ENCODE measurements around the gene FAM89B.
"Not testable (repeated sequence)": the region's sequence is repeated elsewhere in the genome, so short reads cannot be mapped to it uniquely, and the experiment has no call there.

The FAM89B gene

GRCh38 chr11:65572356-65573051 lies at the start of gene FAM89B:
Gene FAM89B (plus strand): TSS chr11:65572538. CDS start chr11:65572670, 132 bp downstream.
- peak; percentile 81 to 83 for DNase-seq (ENCODE audit: low read depth in 2 of 2)

DNA sequence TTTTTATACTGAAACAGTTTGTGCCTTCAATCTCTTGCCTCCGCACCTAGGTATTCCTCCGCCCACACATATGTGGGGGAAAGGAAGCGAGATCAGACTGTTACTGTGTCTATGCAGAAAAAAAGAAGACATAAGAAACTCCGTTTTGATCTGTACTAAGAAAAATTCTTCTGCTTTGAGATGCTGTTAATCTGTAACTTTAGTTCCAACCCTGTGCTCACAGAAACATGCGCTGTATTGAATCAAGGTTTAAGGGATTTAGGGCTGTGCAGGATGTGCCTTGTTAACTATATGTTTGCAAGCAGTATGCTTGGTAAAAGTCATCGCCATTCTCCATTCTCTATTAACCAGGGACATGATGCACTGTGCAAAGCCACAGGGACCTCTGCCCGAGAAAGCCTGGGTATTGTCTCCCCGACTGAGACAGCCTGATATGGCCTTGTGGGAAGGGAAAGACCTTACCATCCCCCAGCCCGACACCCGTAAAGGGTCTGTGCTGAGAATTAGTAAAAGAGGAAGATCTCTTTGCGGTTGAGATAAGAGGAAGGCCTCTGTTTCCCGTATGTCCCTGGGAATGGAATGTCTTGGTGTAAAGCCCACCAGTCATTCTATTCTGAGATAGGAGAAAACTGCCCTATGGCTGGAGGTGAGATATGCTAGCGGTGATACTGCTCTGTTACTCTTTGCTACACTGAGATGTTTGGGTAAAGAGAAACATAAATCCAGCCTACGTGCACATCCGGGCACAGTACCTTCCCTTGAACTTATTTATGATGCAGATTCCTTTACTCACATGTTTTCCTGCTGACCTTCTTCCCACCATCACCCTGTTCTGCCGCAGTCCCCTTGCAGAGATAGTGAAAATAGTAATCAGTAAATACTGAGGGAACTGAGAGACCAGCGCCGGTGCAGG lies 49.4 kb upstream of the FAM89B start:
- DNase-seq (ENCODE audit: low read depth in 2 of 2): peak in 1 of 2 donors; percentile 42

DNA sequence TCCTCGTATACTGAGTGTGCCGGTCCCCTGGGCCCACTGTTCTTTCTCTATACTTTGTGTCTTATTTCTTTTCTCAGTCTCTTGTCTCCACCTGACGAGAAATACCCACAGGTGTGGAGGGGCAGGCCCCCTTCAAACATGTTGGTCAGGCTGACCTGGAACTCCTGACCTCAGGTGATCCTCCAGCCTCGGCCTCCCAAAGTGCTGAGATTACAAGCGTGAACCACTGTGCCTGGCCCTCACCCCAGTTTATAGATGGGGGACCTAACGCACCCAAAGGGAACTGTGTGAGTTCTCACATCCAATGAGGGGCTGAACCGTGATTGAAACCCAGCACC lies 48.7 kb upstream of the FAM89B start:
- DNase-seq (ENCODE audit: low read depth in 2 of 2): not testable (repeated sequence)

- no peak for DNase-seq (ENCODE audit: low read depth in 2 of 2)
Observed at GRCh38 chr11:65524014-65524740, 48.2 kb upstream of the FAM89B start.

- DNase-seq (ENCODE audit: low read depth in 2 of 2): peak; percentile 63 to 76
Observed at GRCh38 chr11:65524741-65525545, 47.4 kb upstream of the FAM89B start, which contains the start of gene SCYL1. Gene SCYL1 (plus strand): TSS chr11:65525083. CDS start chr11:65525154, 71 bp downstream.

GRCh38 chr11:65525546-65526480 lies 46.5 kb upstream of the FAM89B start:
- DNase-seq (ENCODE audit: low read depth in 2 of 2): no peak

GRCh38 chr11:65526744-65527143 lies 45.6 kb upstream of the FAM89B start:
- no peak for DNase-seq (ENCODE audit: low read depth in 2 of 2)

GRCh38 chr11:65528819-65529350 lies 43.5 kb upstream of the FAM89B start:
- DNase-seq (ENCODE audit: low read depth in 2 of 2): no peak

DNA sequence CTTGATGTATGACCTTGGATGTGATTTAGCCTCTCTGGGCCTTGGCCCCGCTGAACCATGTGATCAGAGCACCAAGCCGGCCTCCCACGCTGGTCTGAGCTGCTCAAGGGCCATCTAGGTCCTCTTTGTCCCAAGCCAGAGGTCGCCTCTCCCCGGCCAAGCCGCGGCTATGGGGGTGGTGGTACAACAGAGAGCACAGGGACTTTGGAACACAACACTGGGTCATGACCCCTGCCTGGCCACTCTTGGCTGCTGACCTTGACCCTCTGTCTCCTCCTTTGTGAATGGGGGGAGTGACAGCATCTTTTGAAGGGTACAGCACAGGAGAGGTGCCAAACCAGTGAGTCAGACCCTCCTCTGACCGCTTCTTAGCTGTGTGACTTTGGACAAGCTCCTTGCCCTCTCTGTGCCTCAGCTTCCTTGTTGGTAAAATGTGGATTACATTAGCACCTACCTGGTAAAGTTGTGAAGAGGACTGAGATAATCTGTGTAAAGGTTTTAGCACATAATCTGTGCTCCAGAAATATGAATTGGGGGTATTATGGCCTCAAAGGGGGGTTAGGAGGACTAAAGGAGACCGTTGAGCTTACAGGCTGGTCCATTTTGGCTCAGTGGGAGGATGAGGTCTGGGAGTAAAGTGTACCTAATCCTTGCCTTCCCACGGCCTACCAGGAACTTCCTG lies 42.7 kb upstream of the FAM89B start:
- DNase-seq (ENCODE audit: low read depth in 2 of 2): no peak

DNA sequence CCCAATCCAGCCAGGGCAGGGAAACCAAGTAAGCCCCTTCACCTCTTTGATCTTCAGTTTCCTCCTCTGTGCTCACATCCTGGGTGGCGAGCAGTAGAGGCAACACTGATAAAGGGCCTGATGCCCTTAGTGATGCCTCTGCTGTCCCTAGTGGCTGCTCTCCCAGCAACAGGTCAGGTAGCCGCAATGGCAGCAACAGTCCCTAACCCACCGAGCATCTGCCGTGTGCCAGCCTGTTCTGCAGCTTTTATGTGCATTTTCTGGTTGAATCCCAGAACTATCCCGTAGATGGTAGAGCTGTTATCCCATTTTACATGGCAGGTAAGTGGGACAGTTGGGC lies 42.2 kb upstream of the FAM89B start:
- no peak for DNase-seq (ENCODE audit: low read depth in 2 of 2)

GRCh38 chr11:65532388-65533064 lies 39.8 kb upstream of the FAM89B start:
- DNase-seq (ENCODE audit: low read depth in 2 of 2): no peak

GRCh38 chr11:65535102-65535501 lies 37.2 kb upstream of the FAM89B start:
- DNase-seq (ENCODE audit: low read depth in 2 of 2): no peak

DNA sequence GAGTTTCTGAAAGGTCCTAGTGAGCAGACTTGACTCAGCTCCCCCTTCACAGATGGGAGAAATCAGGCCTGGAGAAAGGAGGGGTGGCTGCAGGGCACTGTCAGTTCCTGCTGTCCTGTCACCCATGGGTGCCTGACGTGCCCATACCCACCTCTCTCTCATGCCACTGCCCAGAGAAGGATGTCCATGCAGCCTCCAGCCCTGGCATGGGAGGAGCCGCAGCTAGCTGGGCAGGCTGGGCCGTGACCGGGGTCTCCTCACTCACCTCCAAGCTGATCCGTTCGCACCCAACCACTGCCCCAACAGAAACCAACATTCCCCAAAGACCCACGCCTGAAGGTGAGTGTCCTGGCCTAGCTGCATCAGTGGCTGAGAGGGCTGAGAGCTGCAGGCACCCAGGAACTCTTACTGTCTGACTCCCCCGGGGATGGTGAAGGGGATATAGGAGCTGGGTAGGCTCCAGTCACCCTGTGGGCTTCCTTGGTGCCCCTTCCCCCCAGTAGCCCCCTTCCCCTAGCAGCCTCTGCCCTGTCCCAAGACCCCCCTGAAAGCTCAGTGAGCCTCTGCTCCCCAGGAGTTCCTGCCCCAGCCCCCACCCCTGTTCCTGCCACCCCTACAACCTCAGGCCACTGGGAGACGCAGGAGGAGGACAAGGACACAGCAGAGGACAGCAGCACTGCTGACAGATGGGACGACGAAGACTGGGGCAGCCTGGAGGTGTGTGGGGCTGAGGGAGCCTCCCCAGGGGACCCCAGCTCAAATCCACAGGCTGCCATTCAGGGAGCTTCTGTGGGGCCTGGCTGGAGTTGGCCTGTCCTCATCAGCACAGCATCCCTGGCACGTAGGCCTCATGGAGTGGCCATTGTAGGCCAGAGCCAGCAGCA lies 35.7 kb upstream of the FAM89B start:
- DNase-seq (ENCODE audit: low read depth in 2 of 2): no peak

DNA sequence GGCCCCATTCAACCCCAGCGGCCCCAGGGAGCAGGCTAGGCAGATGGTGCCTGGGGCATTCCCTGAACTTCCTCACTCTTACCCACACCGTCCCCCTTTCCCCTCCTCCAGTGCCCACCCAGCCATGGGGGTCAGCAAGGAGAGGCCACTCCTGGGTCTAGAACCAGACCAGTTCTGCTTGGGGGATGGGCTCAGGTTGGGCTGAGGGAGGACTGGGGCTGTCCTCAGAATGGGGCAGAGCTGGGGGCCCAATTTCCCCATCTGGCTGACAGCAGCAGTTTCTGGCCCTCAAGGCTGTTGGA lies 35.1 kb upstream of the FAM89B start:
- DNase-seq (ENCODE audit: low read depth in 2 of 2): no peak

- DNase-seq (ENCODE audit: low read depth in 2 of 2): no peak
Observed at GRCh38 chr11:65537620-65538231, 34.6 kb upstream of the FAM89B start.

DNA sequence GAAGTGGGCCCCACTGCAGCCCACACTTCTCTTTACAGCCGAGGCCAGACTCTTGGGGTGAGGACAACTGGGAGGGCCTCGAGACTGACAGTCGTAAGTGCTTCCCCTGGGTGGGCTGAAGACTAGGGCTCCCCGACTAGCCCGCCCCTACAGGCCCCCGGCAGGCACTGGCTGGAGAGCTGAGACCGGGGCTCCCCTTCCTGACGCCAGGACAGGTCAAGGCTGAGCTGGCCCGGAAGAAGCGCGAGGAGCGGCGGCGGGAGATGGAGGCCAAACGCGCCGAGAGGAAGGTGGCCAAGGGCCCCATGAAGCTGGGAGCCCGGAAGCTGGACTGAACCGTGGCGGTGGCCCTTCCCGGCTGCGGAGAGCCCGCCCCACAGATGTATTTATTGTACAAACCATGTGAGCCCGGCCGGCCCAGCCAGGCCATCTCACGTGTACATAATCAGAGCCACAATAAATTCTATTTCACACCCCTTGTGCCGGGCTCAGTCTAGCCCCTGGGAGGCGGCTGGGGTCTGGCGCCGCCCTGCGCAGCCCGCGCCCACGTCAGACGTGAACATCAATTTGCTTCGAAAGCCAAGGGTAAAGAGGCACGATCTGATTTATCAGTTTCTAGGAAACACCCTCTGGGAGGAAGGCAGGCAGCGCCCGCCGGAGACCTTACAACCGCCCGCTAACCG lies 34.0 kb upstream of the FAM89B start:
- no peak for DNase-seq (ENCODE audit: low read depth in 2 of 2)
